C1 segment of cervical spinal cord (tissue), 14 donors: ENCODE measurements around the gene CIAO3.

ENCODE experiments used
- DNase-seq, 14 donors: peaks; one replicate each; lab custom pipeline; 2025; lab: John Stamatoyannopoulos, UW

CIAO3 gene

GRCh38 chr16:679814-680624 is 60.8 kb downstream of the CIAO3 start, which contains the start of gene STUB1:
STUB1 (plus strand) TSS chr16:680410; CDS start chr16:680526, 116 bp downstream.
- peak in 13 of 14 donors; percentile 47 to 91 (median 83) for DNase-seq
